Spinal cord (tissue), 10 donors: Measurements from ENCODE around the gene FOXP1. TPM values are rescaled to one million over a fixed set of nuclear protein-coding genes. Genes with fewer than 3 reads are reported as not detected.

Experiments used
- DNase-seq, 6 donors: peaks; one replicate each; pipeline versions ENCODE4 v3.0.0 to v3.0.0-alpha.2; 2013 to 2015; ENCODE audit warnings: low spot score in 6 of 6, low read depth in 4 of 6
- H3K27ac ChIP-seq: one replicate; pipeline ENCODE4 v1.5.1; 2013; ENCODE audit warnings: low read depth, low read length, control low read depth
- H3K27me3 ChIP-seq: one replicate; pipeline ENCODE4 v1.6.1; 2013; ENCODE audit warnings: low read length; ENCODE audit not compliant: control insufficient read depth, insufficient read depth
- H3K36me3 ChIP-seq: one replicate; pipeline ENCODE4 v1.6.1; 2013; ENCODE audit warnings: low read length; ENCODE audit not compliant: control insufficient read depth, insufficient read depth
- H3K4me1 ChIP-seq: one replicate; pipeline ENCODE4 v1.6.1; 2013; ENCODE audit warnings: low read length; ENCODE audit not compliant: control insufficient read depth, insufficient read depth
- H3K4me3 ChIP-seq: one replicate; pipeline ENCODE4 v1.5.1; 2013; ENCODE audit warnings: low read depth, low read length, control low read depth
- H3K9me3 ChIP-seq: one replicate; pipeline ENCODE4 v1.6.1; 2013; ENCODE audit warnings: low read length; ENCODE audit not compliant: control insufficient read depth, insufficient read depth
- WGBS: methylation state at CpG from one replicate; pipeline ENCODE4 v1.1.5; 2013; ENCODE audit warnings: missing lambda C conversion rate; ENCODE audit not compliant: insufficient coverage; 5-methylcytosine and 5-hydroxymethylcytosine counted together
- polyA plus RNA-seq, 2 donors: library from polyadenylated mRNA; unstranded; fragments of 120-200 nt; gene quantifications; one replicate each; pipeline ENCODE4 v1.2.1, GENCODE V29; 2013; ENCODE audit not compliant: insufficient read length in 2 of 2
- total RNA-seq, 2 donors: library from RNA; depleted of rRNA in 1 of 2; stranded (reverse); fragments of 120-200 nt in 1 of 2; fragments of >200 nt in 1 of 2; gene quantifications; one replicate each; pipeline versions ENCODE4 v1.2.3 to v1.2.4, GENCODE V29; 2013 to 2014
- donor health status: healthy.

FOXP1 gene
- total and polyA plus RNA-seq, 4 donors: 27.4 to 118 (median 66.1) TPM

GRCh38 chr3:71035886-71036285, 547.6 kb downstream of the FOXP1 start:
- WGBS: 90% methylated on average over 4 of the region's 5 CpGs
- DNase-seq: no peak
- H3K4me1 ChIP-seq: peaks cover 5% of the 10 kb centered on the region
- no peaks in the 10 kb centered on the region for H3K36me3 ChIP-seq
- H3K27me3 ChIP-seq: no peaks in the 10 kb centered on the region
- no peaks in the 10 kb centered on the region for H3K9me3 ChIP-seq
- no peak overlapping the region for H3K27ac ChIP-seq
- H3K4me3 ChIP-seq: no peak overlapping the region

GRCh38 chr3:71035314-71035713, 548.2 kb downstream of the FOXP1 start:
- Histone ChIP-seq H3K4me3 (no peak overlapping the region), H3K27ac (no peak overlapping the region), H3K4me1 (peaks cover 5% of the 10 kb centered on the region), H3K9me3 (no peaks in the 10 kb centered on the region), H3K36me3 (no peaks in the 10 kb centered on the region), H3K27me3 (no peaks in the 10 kb centered on the region)
- DNase-seq: no peak
- WGBS: 83% methylated on average over 4 of the region's 5 CpGs

- no peaks in the 10 kb centered on the region for H3K9me3 ChIP-seq
- no peaks in the 10 kb centered on the region for H3K36me3 ChIP-seq
- 79% methylated on average over 7 of the region's 9 CpGs for WGBS
- DNase-seq: no peak
- H3K27me3 ChIP-seq: no peaks in the 10 kb centered on the region
- no peak overlapping the region for H3K27ac ChIP-seq
- peaks cover 5% of the 10 kb centered on the region for H3K4me1 ChIP-seq
- H3K4me3 ChIP-seq: no peak overlapping the region
These were observed 549.8 kb downstream of the FOXP1 start for GRCh38 chr3:71033681-71034220.

GRCh38 chr3:71031914-71032521, 551.5 kb downstream of the FOXP1 start:
- Histone ChIP-seq H3K4me1 (no peaks in the 10 kb centered on the region), H3K4me3 (no peak overlapping the region), H3K27ac (no peak overlapping the region), H3K36me3 (no peaks in the 10 kb centered on the region), H3K27me3 (no peaks in the 10 kb centered on the region), H3K9me3 (no peaks in the 10 kb centered on the region)
- DNase-seq: peak in 1 of 6 donors; percentile 84
- WGBS: 47% methylated on average over 7 of the region's 13 CpGs

- Histone ChIP-seq H3K27me3 (no peaks in the 10 kb centered on the region), H3K9me3 (no peaks in the 10 kb centered on the region), H3K27ac (no peak overlapping the region), H3K36me3 (no peaks in the 10 kb centered on the region), H3K4me3 (no peak overlapping the region), H3K4me1 (no peaks in the 10 kb centered on the region)
- no peak for DNase-seq
- WGBS: no CpG with 5 or more reads among the region's 1 CpG
These were observed 552.3 kb downstream of the FOXP1 start for GRCh38 chr3:71031181-71031580.

GRCh38 chr3:71030748-71031147, 552.8 kb downstream of the FOXP1 start:
- Histone ChIP-seq H3K4me1 (no peaks in the 10 kb centered on the region), H3K9me3 (no peaks in the 10 kb centered on the region), H3K36me3 (no peaks in the 10 kb centered on the region), H3K4me3 (no peak overlapping the region), H3K27me3 (no peaks in the 10 kb centered on the region), H3K27ac (no peak overlapping the region)
- 97% methylated on average over 4 of the region's 5 CpGs for WGBS
- DNase-seq: no peak

GRCh38 chr3:71029770-71030169, 553.8 kb downstream of the FOXP1 start:
- H3K27me3 ChIP-seq: no peaks in the 10 kb centered on the region

GRCh38 chr3:71028802-71029201, 554.7 kb downstream of the FOXP1 start:
- 96% methylated on average over 7 of the region's 7 CpGs for WGBS
- Histone ChIP-seq H3K4me3 (no peak overlapping the region), H3K9me3 (no peaks in the 10 kb centered on the region), H3K27me3 (no peaks in the 10 kb centered on the region), H3K36me3 (no peaks in the 10 kb centered on the region), H3K27ac (no peak overlapping the region), H3K4me1 (no peaks in the 10 kb centered on the region)
- no peak for DNase-seq

More at GRCh38 chr3:71029770-71030169, 553.8 kb downstream of the FOXP1 start:
- Histone ChIP-seq H3K9me3 (no peaks in the 10 kb centered on the region), H3K4me3 (no peak overlapping the region), H3K4me1 (no peaks in the 10 kb centered on the region), H3K27ac (no peak overlapping the region), H3K36me3 (no peaks in the 10 kb centered on the region)
- WGBS: no CpG with 5 or more reads among the region's 3 CpGs
- no peak for DNase-seq

GRCh38 chr3:71028184-71028583, 555.3 kb downstream of the FOXP1 start:
- no peak for DNase-seq
- 82% methylated on average over 2 of the region's 5 CpGs for WGBS
- no peaks in the 10 kb centered on the region for H3K27me3 ChIP-seq
- H3K36me3 ChIP-seq: no peaks in the 10 kb centered on the region
- H3K9me3 ChIP-seq: no peaks in the 10 kb centered on the region
- H3K4me1 ChIP-seq: no peaks in the 10 kb centered on the region
- H3K4me3 ChIP-seq: no peak overlapping the region
- no peak overlapping the region for H3K27ac ChIP-seq
